HG03565 (cell line): ENCODE measurements around the gene EXOC4.
A peak's percentile ranks its signal among the peaks of the same experiment; 100 is the strongest.
"Not testable (repeated sequence)": the region's sequence is repeated elsewhere in the genome, so short reads cannot be mapped to it uniquely, and the experiment has no call there.

Source experiments
- ATAC-seq: cut with Tn5 transposase; IDR thresholded peaks from one replicate; pipeline ENCODE4 v1.9.1; 2021; ENCODE audit warnings: mild to moderate bottlenecking, moderate library complexity; ENCODE audit not compliant: unreplicated experiment

EXOC4 gene

DNA sequence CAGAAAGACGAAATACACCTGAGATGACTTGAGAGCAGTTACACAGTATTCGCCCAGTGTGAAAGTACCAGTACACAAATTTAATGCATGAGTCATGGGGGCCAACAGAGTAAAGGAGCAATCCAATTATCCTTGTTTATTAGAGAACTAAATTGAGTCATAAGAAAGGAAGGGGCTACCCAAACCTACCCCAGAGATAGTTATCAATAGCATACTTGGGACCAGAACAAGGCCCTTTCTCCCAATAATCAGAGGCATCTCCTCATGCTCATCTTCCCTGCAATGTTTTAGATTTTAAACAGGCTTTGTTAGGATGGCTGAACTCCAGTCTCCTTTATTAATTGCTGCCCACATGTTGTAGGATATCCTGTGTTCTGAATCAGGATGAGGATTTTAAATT is 634.6 kb downstream of the EXOC4 start:
- no peak for ATAC-seq

DNA sequence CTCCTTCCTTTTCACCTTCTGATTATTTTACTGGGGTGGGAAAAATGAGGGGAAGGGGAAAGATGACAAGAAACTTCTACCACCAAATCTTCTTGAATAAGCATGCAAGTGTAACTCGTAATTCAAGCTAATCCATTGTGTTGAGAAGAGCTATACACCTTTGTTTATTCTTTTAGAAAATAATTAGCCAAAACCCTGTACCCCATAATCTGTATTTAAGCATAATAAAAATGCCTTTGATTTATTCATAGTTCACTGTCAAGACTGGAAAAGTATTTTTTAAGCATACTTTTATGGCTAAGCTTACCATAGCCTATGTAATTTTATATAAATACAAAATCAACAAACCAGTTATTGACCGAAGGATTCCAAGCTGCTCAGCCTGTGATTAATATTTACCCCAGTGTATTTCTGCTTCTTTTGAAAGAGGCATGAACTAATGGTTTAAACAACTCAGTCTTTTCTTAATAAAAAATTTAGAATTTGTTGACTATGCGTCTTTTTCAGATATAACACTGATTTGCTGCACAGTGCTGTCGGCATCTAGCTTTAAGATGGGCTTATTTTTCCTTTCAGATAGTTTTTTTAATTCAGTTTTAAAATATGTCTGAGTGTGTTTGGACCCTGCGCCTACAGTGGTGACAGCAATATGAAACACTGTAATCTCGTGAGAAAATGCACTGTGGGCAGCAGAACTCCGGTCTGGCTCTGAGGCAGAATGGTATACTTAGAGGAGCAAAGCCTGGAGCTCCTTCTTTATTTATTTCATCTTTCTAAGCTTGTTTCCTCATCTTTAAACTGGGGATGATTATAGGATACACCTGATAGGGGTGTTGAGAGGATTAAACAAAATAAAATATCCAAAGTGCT is 635.4 kb downstream of the EXOC4 start:
- no peak for ATAC-seq

DNA sequence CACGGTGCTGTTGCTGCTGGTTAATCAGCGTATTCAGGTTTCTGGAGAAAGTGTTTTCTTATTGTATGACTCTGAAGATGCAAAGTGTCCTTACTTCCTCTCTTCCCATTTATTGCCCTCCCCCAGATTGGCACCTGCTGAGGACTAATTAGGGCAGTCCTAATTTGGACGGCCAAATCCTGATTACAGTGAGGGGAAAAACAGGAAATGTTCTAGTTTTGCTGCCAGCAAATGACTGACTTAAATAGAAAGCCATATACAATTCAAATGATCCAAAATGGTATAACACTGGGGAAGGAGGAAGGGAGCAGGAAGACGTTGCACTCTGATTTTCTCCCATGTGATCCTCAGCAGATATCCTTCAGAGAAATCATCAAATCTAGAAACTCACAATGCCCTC is 651.9 kb downstream of the EXOC4 start:
- ATAC-seq = no peak

DNA sequence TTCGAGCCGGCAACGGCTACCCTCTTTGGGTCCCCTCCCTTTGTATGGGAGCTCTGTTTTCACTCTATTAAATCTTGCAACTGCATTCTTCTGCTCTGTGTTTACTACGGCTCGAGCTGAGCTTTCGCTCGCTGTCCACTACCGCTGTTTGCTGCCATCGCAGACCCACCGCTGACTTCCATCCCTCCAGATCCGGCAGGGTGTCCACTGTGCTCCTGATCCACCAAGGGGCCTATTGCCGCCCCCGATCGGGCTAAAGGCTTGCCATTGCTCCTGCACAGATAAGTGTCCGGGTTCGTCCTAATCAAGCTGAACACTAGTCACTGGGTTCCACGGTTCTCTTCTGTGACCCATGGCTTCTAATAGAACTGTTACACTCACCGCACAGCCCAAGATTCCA is 653.7 kb downstream of the EXOC4 start:
- not testable (repeated sequence) for ATAC-seq

- no peak for ATAC-seq
Observed at GRCh38 chr7:133910761-133911160, 657.9 kb downstream of the EXOC4 start.

GRCh38 chr7:133911724-133912123 is 658.8 kb downstream of the EXOC4 start:
- peak; percentile 53 for ATAC-seq

DNA sequence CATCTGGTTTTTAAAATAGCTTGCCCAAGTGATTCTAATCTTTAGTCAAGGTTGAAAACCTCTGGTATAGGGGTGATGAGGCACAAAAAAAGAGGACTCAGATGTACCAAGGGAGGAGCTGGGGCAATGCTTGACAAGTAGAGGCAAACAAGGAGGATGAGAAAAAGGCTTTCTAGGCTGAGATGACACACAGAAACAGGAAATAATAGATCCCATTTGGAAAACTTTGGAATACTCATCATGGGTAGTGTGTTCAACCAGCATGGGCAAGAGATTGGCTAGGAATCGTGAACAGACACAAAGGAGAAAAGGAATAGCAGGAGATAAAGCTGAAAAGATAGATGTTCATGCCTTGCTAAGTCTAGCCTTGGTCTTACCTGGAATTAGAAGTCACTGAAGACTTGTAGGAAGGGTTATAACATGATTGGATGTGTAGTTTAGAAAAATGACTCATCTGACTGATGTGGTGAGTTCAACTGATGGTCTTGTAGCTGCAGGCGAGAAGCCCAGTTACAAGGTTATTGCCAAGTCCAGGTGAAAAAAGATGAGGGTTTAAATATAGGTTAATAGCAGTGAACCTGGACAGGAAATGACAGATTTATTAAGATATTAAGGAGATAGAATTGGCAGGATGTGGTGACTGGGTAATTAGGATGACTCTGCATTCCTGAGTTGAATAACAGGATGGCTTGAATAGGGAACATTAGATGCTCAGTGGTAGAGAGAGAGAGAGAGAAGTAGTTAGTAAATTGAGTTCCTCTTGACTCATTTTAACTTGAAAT is 660.2 kb downstream of the EXOC4 start:
- ATAC-seq = no peak

DNA sequence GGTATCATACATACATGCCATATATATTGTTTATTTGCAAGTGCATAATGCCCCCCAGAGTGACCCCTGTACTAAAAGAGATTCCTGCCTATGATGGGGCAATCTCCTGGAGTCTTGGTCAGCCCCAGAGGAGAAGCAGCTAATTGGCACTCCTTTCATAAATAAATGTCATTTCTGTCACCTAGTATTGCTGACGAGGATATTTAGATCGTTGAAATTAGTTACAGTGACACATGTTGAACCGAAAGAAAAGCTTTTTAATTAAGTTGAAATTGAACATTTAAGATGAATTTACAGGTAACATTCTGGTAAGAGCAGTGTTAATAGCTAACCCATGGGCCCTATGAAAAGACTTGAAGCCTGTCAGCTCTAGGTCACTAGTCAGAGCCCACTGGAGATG is 663.7 kb downstream of the EXOC4 start:
- no peak for ATAC-seq

- no peak for ATAC-seq
Observed at GRCh38 chr7:133919810-133920209, 666.9 kb downstream of the EXOC4 start.

DNA sequence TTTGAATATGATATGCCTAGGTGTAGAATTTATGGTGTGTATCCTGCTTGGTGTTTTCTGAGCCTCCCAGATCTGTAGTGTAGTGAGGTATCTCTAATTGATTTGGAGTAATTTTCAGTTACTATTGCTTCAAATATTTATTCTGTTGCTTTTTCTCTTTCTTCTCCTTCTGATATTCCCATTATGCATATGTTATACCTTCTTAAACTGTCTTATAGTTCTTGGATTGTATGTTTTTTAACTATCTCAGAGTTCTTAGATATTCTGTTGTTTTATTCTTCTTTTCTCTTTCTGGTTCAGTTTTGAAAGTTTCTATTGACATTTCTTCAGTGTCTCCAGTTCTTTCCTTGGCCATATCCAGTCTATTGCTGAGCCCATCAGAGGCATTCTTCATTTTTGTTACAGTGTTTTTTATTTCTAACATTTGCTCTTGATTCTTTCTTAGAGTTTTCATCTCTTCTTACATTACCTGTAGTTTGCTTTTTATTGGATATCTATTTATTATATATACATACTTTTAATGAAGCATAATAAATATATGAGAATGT is 668.8 kb downstream of the EXOC4 start:
- no peak for ATAC-seq

DNA sequence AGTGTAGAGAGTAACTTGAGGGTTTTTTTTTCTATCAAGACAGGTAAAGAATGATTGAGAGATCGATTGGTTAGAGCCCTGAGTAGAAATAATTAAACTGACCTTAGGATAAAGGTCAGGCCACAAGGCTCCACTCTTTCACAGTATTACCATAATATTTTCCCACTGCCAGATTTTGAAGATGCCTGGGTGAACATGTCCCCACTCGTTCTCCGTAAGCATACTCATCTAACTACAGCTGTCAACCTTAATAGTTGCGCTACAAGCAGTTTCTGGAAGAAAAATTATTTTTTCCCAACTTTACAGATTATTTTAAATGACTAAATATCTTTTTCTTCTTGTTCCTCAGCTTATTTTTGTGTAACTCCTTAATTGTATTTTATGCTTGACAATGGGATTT is 671.1 kb downstream of the EXOC4 start:
- ATAC-seq = no peak

DNA sequence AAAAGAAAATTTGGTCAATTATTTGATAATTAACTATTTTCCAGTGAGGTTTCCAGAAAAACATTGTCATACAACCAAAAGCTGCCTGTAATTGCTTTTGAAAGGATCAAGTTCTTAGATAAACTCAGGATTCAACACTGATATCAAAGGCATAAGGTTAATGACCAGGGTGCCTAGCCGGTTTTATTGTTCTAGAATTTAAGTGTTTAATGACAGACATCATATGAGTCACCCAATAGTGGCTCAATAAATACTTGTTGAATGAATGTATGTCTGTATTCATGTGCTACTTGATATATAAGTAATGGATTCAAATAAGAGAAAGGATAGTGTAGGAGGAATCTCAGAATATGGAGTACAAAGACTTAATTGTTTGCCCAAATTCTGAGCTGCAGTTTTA is 678.2 kb downstream of the EXOC4 start:
- no peak for ATAC-seq

DNA sequence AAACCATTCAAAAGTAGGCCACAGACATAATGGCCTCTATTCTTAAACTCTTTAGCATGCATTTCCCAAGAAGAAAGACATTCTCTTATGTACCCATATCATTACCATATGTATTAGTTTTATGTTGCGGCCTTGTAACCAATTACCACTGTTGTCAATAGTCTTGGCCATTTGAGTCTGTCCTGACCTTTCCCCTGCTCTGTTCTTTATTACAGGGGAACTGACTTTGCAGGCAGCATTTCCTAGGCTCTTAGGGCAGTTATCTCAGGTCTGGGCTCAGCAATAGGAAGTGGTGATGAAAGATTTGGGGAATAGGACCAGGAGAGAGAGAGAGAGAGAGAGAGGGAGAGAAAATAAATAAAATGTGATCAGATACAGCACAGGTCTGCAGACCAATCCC is 679.7 kb downstream of the EXOC4 start:
- ATAC-seq = no peak

DNA sequence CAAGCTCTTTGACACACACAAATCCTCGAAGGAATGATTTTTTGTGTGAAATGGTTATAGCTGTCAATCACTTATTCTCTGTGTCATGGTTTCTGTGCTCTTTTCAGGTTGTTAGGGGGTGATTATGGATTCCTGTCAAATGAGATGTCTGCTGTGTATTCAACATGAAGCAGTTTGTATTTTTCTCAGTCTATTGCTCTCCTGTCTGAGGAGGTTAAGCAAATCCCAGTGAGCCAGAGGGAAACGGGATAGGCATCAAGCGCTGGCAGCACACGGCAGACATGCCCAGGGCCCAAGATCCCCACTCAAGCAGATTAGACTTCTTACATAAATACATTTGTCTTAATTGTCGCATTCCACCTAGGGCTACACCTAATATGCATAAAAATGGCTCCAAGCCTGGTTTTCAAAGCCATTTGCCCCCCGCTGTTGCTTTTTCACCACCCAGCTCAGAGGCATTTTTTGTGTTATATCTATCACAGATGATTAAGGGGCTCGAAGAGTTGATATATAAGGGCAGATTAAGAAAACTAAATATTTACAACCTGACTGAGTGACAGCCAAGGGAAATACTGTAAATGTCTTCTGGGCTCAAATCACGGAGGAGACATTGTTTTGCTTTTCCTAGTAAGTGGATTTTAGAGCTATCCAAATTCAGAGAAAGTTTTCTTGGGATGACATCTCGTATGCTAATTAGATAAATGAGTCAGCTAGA is 681.5 kb downstream of the EXOC4 start:
- no peak for ATAC-seq

DNA sequence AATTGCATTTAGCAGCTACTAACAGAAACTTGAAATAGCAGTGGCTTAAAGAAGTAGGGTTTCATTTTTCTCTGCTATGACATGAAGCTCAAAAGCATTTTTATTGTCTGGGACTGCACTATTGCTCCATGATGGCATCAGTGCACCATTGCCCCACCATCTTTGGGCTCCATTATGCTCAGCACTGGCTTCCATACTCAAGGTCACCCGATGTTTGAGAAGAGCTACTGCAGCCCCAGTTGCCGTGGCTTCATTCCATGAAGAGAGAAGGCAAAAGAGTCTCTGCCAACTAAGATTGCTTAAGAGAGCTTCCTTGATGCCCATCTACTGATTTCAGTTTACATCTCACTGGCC is 682.1 kb downstream of the EXOC4 start:
- no peak for ATAC-seq

GRCh38 chr7:133936074-133936473 is 683.2 kb downstream of the EXOC4 start:
- ATAC-seq = no peak

DNA sequence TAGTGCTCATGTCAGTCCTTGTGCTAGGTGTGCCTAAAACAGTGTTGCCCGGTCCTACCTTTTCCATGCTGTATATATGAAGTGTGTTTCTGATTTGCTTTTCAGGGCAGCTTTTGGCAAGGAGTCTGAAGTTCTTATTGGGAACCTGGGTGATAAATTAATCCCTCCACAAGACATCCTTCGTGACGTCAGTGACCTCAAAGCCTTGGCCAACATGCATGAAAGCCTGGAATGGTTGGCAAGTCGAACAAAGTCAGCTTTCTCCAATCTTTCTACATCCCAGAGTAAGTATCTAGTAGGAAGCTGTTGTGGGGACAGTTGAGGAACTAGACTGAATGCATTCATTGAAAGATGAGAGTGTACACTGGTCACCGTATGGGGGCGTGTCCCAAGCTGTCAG is 684.9 kb downstream of the EXOC4 start:
- no peak for ATAC-seq

GRCh38 chr7:133940368-133940767 is 687.5 kb downstream of the EXOC4 start:
- ATAC-seq = no peak

- no peak for ATAC-seq
Observed at GRCh38 chr7:133941496-133941895, 688.6 kb downstream of the EXOC4 start.

DNA sequence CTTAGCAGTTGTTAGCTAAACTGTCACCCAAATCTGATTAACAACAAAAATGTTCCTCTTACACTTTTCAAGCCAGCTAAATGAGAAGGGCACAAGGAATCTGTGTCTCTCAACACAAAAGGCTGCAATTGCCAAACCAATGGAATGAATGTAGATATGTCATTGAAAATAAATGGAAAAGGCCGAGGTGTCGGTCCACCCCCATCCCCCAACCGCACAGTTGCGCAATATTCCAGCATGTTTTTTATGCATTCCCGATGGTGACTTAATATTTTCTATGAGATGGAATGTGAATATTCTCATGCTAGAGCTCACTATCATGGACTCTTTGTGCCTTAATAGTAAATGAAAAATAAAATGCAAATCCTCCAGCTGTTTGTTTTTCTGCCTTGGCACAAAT is 692.6 kb downstream of the EXOC4 start:
- ATAC-seq = no peak

DNA sequence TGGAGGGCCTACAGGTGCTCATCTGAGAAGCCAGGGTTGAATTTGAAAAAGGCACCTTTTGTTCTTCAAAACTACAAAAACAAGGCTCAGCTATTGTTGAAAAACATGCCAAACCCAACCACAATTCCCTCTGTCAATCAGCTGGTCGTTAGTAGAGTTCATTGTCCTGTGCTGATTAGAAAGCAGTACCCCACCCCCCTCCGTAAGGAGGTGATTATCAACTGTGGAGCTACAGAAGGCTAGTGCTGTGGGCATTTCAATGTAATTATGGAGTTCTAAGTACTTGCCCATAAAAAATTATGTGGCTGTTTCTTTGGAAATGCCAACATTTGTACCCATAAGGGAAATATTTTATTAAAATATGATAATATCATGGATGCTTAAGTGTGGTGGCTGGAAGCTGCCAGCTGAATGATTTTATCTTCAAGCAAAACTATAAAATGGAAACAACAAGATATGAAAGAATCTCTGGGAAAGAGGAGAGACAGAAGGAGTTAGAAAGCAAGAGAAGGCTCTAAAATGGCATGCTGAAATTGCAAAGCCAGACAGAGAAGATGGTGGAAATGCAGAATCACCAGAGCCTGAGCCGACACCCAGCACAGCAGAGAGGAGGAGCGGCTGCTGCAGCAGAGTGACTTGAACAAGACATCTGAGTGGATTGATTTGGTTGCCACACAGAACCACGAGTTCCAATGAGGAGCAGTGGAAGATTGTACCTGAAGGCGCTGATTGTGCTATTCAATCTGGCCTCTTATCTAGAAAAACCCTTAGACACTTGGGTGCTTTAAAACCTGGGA is 694.8 kb downstream of the EXOC4 start:
- ATAC-seq = no peak
